Measurements from ENCODE around the gene SRGAP3.

SRGAP3 gene

DNA sequence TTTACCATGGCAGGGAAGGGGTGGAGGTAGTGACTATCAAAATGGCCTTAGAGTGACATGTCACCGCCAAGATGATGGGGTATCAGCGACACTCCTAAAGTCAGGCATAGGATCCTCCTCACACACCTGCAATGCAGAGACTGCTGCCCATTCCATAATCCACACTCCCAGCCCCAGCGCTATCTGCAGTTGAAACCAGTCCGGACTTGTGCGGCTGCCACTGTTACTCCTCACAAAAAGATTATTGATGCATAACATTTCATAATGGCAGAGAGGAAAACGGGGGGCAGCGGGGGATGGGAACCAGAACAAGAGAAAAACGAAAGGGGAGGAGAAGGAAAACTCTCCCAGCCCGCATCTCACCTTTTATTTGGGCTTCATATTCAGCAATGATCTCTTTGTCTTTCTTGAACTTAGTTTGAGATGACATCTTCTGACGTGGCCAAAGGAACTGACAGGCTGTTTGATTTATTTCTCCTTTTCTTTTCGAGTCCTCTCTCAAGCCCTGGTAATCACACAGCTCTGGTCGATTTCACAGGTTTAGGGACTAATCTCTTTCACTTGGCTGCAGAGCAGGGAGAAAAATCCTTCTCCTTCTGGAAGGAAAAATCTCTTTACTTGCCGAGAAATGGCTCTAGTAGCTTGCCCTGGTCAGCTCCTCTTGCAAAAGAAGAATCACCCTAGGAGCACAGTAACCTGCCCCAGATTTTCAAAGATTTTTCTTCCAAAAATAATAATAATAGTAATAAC lies 749 bp downstream of the SRGAP3 start:
- H3K27ac ChIP-seq (ENCODE audit: low read depth, low read length, poor library complexity, severe bottlenecking), result no peak overlapping the region

DNA sequence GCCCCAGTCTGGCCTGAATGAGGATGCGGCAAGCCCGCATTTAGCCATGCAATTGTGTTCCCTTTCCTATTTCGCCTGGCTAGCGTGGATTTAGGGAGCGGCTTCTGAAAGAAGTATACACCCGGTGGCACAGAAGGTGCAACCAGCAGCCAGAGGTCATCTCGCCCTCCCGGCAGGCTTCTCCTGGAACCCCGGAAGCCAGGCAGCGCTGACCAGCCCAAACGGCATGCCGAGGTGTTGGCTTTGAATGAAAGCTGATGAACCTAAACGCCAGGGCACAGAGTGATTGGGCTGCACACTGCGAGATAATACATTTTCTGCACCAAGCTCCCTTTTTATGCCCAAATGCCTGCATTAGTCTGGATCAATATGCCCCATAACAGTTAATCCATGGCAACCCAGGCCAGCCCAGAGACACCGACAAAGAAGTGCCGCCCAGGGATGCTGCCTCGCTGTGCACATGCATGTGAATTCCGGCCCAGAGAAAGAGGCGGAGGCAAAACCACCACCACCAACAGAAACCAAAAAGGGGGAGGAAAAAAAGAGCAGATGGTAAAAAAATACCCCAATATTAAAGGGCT lies 1.4 kb downstream of the SRGAP3 start:
- H4K20me1 ChIP-seq (ENCODE audit: insufficient read depth, low read length), result no peaks in the 10 kb centered on the region
- H3K9ac ChIP-seq (ENCODE audit: low read length), result no peak overlapping the region
- H3K27ac ChIP-seq (ENCODE audit: low read depth, low read length, poor library complexity, severe bottlenecking), result no peak overlapping the region
- H3K9me2 ChIP-seq (ENCODE audit: low read depth, low read length), result no peaks in the 10 kb centered on the region
- no peak overlapping the region for H3K4me3 ChIP-seq (ENCODE audit: low read depth, low read length, poor library complexity, severe bottlenecking)
- no peak overlapping the region for H2AFZ ChIP-seq (ENCODE audit: low read length)
- H3K27me3 ChIP-seq (ENCODE audit: insufficient read depth, low read length), result peaks cover 3% of the 10 kb centered on the region; the same call in 1 of the 2 replicates
- no peak overlapping the region for H3K4me2 ChIP-seq (ENCODE audit: low read length)
- no peaks in the 10 kb centered on the region for H3K36me3 ChIP-seq (ENCODE audit: insufficient read depth, low read length)
- H3K9me3 ChIP-seq (ENCODE audit: low read length), result no peaks in the 10 kb centered on the region
- peaks cover 13% of the 10 kb centered on the region for H3K4me1 ChIP-seq (ENCODE audit: insufficient read depth, low read length, severe bottlenecking)
- H3K79me2 ChIP-seq (ENCODE audit: insufficient read depth, low read length), result no peaks in the 10 kb centered on the region
- TF ChIP-seq EZH2 (IDR thresholded peaks at IDR 0.05; ENCODE audit: borderline replicate concordance, low read length), result no peak
- TF ChIP-seq, protein P1, sequence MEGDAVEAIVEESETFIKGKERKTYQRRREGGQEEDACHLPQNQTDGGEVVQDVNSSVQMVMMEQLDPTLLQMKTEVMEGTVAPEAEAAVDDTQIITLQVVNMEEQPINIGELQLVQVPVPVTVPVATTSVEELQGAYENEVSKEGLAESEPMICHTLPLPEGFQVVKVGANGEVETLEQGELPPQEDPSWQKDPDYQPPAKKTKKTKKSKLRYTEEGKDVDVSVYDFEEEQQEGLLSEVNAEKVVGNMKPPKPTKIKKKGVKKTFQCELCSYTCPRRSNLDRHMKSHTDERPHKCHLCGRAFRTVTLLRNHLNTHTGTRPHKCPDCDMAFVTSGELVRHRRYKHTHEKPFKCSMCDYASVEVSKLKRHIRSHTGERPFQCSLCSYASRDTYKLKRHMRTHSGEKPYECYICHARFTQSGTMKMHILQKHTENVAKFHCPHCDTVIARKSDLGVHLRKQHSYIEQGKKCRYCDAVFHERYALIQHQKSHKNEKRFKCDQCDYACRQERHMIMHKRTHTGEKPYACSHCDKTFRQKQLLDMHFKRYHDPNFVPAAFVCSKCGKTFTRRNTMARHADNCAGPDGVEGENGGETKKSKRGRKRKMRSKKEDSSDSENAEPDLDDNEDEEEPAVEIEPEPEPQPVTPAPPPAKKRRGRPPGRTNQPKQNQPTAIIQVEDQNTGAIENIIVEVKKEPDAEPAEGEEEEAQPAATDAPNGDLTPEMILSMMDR (IDR thresholded peaks at IDR 0.05; ENCODE audit: low read length), result no peak
- no peaks in the 10 kb centered on the region for H3F3A ChIP-seq (ENCODE audit: insufficient read depth, low read length)

More for the DNA sequence above, 749 bp downstream of the SRGAP3 start:
- H3F3A ChIP-seq (ENCODE audit: insufficient read depth, low read length), result no peaks in the 10 kb centered on the region
- H3K36me3 ChIP-seq (ENCODE audit: insufficient read depth, low read length), result no peaks in the 10 kb centered on the region
- no peaks in the 10 kb centered on the region for H3K9me2 ChIP-seq (ENCODE audit: low read depth, low read length)
- peak overlapping the region; percentile 93 for H3K4me2 ChIP-seq (ENCODE audit: low read length)
- H3K27me3 ChIP-seq (ENCODE audit: insufficient read depth, low read length), result peaks cover 3% of the 10 kb centered on the region; the same call in 1 of the 2 replicates
- H4K20me1 ChIP-seq (ENCODE audit: insufficient read depth, low read length), result no peaks in the 10 kb centered on the region
- H3K79me2 ChIP-seq (ENCODE audit: insufficient read depth, low read length), result no peaks in the 10 kb centered on the region
- no peak for TF ChIP-seq EZH2 (IDR thresholded peaks at IDR 0.05; ENCODE audit: borderline replicate concordance, low read length)
- TF ChIP-seq, protein P1 (IDR thresholded peaks at IDR 0.05; ENCODE audit: low read length), result no peak
- peaks cover 13% of the 10 kb centered on the region for H3K4me1 ChIP-seq (ENCODE audit: insufficient read depth, low read length, severe bottlenecking)
- no peak overlapping the region; the same call in 1 of the 2 replicates for H2AFZ ChIP-seq (ENCODE audit: low read length)
- H3K9me3 ChIP-seq (ENCODE audit: low read length), result no peaks in the 10 kb centered on the region
- H3K9ac ChIP-seq (ENCODE audit: low read length), result no peak overlapping the region; the same call in 1 of the 2 replicates
- H3K4me3 ChIP-seq (ENCODE audit: low read depth, low read length, poor library complexity, severe bottlenecking), result peak overlapping the region; percentile 61

DNA sequence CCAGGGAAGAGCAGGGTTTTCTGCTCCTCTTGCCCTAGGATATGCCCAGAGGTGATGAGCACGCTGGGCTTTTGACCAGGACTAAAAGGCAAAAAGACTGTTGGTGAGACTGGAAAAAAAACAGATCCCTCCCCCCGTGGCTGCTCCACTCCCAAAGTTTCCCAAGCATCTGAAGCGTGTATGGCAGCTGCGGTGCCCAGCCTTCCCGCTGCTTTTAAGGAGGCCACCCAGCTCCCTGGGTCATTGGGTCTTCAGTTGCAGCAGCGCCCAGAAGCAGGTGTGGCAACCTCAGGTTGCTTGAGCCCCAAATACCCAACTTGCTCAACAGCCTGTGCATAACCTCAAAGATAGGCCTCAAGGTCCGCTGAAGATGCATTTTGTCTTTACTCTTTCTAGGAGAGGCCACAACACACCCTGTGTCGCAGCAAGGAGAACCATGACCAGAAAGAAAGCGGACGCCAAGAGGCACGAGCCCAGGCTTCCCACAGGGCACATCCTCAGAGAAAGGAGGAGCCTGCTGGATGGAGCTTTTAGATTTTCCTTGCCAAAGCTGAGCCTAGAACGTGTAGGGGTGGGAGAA lies 2.0 kb downstream of the SRGAP3 start:
- no peak overlapping the region for H2AFZ ChIP-seq (ENCODE audit: low read length)
- H3K79me2 ChIP-seq (ENCODE audit: insufficient read depth, low read length), result no peaks in the 10 kb centered on the region
- peaks cover 13% of the 10 kb centered on the region for H3K4me1 ChIP-seq (ENCODE audit: insufficient read depth, low read length, severe bottlenecking)
- H3F3A ChIP-seq (ENCODE audit: insufficient read depth, low read length), result no peaks in the 10 kb centered on the region
- H3K4me3 ChIP-seq (ENCODE audit: low read depth, low read length, poor library complexity, severe bottlenecking), result no peak overlapping the region
- no peaks in the 10 kb centered on the region for H4K20me1 ChIP-seq (ENCODE audit: insufficient read depth, low read length)
- H3K9me2 ChIP-seq (ENCODE audit: low read depth, low read length), result no peaks in the 10 kb centered on the region
- H3K9ac ChIP-seq (ENCODE audit: low read length), result no peak overlapping the region
- no peak overlapping the region for H3K4me2 ChIP-seq (ENCODE audit: low read length)
- H3K27ac ChIP-seq (ENCODE audit: low read depth, low read length, poor library complexity, severe bottlenecking), result no peak overlapping the region
- no peaks in the 10 kb centered on the region for H3K9me3 ChIP-seq (ENCODE audit: low read length)
- no peak for TF ChIP-seq EZH2 (IDR thresholded peaks at IDR 0.05; ENCODE audit: borderline replicate concordance, low read length)
- TF ChIP-seq, protein P1 (IDR thresholded peaks at IDR 0.05; ENCODE audit: low read length), result no peak
- H3K27me3 ChIP-seq (ENCODE audit: insufficient read depth, low read length), result peaks cover 3% of the 10 kb centered on the region; the same call in 1 of the 2 replicates
- no peaks in the 10 kb centered on the region for H3K36me3 ChIP-seq (ENCODE audit: insufficient read depth, low read length)
